ENCODE measurements around the gene SLC25A11. TPM values are rescaled to one million over a fixed set of nuclear protein-coding genes. Genes with fewer than 3 reads are reported as not detected.

The SLC25A11 gene
- polyA plus RNA-seq (2013, experiment 1 of 2; ENCODE audit: insufficient read length): 71.1 TPM
- polyA plus RNA-seq (2013, experiment 2 of 2; ENCODE audit: insufficient read length): 54.1 TPM

- peak; percentile 100 for DNase-seq
Measured at GRCh38 chr17:4939796-4940554, at the start of gene SLC25A11, which contains the start of gene RNF167. Gene SLC25A11 (minus strand): TSS chr17:4940046. CDS start chr17:4939910, 136 bp downstream. Gene RNF167 (plus strand): TSS chr17:4940268. CDS start chr17:4940910, 642 bp downstream.

- DNase-seq: peak; percentile 42
Measured at GRCh38 chr17:4987767-4988567, 48.1 kb upstream of the SLC25A11 start.

DNA sequence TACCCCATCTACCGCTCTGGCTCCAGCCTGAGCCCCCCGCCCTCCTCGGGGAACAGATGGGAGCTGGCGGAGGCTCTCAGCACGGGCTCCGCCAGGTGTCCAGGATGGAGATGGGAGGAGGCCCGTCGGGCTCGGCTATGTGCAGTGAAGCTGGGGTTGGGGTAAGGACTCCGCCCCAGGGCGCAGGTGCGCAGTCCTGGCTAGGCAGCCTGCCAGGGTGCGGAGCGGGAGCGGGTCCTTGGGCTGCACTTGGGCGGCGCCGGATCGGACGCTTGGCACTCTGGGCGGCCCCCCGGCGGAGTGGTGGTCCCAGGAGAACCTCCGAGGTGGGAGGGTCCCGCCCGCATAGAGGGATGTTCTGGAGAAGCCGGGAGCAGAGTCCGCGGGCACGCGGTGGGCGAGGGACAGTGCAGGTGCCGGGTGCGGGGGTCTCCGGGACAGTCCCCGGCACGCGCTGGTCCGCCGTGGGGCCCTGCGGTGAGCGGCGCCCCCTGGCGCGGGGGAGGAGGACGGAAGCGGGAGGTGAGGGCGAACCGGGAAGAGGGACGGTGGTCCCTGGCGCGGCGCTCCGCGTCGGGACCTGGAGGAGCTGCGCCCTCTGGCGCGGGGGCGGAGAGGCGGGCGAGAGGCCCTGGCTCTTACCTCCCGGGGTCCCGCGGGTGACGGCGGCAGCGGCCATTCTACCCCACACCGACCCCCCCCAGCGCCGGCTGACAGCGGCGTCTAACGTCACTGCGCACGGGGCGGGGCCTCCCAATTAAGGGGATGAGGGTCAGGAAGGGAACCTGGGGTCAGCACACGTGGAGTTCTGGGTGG, 47.3 kb upstream of the SLC25A11 start, which contains the start of gene CAMTA2:
TSS of gene CAMTA2 (minus strand) at position 725 of the 816 bp plus-strand sequence. CDS start 1,453 bp downstream, outside the sequence.
- DNase-seq: peak; percentile 84

DNA sequence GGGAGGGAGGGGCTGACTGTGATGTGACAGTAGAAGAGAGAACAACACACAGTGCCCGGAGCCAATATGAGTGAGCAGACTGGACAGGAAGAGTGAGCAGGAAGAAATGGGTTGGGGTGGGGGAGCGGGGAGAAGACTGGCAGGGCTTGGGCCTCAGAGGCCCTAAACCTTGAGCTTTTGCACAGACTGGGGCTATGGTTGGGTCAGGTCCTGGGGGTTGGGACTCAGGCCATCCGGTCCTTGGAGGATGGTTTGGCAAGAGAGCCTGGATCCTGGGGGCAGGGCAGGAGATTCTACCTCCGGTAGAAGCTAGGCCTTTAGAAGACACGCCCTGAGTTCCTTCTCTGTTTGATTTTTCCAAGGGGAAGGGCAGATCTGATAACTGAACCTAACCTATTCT, 46.6 kb upstream of the SLC25A11 start:
- DNase-seq: peak; percentile 19

GRCh38 chr17:4982305-4982704, 42.5 kb upstream of the SLC25A11 start:
- no peak for DNase-seq

DNA sequence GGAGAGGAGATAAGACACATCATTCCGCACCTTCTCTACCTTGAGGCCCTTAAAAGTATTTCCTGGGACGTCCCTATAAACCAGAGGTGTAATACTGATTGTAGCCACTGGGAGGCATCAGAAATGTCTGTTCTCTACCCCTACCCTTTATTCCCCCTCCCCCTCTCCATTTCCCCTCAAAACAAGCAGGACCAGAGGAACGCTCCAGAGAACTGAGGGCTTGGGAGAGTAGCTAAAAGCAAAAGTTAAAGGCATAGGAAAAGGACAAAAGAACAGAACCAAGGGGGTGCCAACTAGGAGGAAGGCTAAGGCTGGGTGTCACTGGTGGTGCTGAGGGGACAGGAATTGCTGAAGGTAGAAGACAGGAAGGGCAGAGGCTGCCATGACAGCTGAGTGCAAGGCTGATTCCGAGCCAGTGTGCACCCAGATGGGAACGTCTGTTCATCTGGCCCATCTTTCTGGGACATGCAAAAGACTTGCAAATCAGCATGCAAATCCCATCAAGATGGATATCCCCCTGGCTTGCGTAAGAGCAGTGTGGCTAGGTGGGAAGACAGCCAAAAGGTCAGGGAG, 40.9 kb upstream of the SLC25A11 start:
- peak; percentile 65 for DNase-seq

DNA sequence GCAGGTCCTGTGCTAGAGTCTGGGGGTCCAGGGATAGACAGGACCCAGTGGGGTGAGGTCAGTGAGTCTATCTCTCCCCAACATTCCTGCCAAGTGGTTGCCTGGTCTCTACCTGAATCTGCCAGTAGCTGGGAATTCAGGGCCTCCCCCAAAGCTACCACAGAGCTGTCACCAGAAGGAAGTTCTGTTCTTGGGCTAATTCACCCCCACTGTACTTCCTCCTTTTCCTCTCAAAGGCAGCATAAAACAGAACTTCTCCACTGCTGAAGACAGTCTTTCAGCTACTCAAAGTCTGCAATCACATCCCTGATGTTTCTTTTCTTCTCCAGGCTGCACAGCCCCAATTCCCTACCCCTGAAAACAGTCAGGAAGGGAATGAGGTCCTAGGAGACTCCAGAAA, 38.9 kb upstream of the SLC25A11 start:
- no peak for DNase-seq

DNA sequence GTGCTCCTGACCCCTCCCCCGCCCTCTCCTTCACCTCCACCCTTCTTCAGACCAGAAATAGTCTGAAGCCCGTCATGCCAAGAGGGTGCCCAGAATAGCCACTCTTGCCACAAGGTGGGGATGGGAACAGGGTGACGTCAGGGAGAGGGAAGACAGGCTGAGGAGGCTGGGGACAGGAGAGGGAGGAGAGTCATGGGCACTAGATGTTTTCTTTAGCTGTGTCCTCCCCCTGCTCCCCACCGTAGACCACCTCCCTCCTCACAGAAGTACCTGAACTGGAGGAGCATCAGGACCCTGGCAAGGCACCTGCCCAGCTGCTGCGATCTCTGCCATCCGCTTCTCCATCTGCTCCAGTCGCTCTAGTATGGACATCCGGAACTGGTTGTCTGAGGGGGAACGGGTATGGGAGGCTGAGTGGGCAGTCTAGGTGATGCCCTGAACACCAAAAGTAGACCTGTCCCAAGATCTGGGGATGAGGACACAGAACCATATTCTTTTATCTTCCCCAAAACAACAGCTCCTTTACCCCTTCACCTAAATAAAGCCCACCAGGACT, 34.3 kb upstream of the SLC25A11 start:
- no peak for DNase-seq

DNA sequence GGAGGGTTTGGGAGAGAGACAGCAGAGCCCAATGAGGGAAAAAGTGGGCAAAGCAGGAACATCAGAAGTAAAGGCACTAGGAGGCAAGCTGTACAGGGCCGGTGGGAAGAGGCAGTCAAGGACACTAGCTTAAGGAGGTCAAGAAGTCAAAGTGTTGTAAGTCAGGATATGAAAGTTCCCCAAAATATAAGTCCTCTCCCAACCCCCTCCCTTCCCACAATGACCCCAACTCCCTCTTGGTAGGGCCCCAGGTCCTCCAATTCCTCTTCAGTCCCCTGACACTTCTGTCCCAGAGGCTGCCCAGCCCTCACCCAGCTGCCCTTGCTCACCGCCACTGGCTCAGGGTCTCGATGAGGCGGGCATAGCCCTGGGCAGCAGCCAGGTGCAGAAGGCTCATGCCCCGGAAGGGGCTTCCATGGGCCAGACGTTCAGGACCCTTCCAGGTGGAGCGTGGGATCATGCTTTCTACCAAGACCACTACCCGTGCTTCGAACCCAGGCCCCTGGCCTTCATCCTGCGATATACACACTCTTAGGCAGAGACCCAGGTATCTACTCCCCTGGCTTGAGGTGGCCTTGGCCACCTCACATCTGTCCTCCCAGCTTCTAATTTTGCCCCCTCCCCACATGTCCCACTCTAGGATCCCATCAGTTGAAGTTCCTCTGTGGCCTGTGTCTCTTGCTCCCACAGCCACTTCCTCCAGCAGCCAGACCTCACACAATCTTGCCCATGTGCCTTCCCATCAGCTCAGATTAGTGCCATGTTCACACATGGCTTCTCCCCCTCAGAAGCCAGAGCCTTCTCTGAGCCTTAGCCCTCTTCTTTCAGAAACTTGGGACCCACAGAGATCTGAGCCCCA, 33.6 kb upstream of the SLC25A11 start:
- DNase-seq: no peak

DNA sequence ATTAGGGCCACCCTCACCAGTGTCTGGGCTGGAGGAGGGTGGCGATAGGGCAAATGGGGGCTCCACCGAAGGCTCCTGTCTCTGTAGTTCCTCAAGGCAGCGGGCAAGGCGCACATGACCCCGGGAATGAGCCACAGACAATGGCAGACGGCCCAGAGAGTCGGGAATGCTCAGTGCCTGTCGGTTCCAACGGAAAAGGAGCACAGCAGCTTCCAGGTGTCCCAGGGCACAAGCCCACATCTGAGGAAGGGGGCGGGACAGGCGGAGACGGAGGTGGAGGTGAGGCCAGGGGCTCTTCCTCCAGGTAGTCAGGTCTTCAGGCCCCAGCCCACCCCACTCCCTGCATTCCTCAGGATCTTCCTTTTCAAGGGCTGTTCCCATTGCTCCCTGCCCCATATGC, 32.9 kb upstream of the SLC25A11 start:
- DNase-seq: no peak

DNA sequence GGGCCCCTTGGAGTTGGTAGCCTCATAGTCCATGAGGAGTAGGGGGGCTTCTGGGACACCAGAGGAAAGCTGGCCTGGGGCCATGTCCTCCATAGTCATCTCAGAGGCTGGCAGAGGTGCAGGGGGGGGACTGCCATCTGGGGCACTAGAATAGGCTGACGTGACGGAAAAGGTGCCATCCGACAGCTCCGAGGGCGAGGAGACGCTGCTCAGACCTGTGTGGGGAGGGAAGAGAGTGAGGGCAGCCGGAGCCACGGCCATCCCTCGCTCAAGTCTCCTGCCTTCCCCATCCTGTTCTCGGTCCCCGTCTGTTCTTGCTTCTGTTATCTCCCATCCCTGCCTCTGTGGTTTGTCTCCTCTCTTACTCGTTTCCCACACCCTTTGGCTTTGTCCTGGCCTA, 32.5 kb upstream of the SLC25A11 start:
- DNase-seq: no peak

- no peak for DNase-seq
Measured at GRCh38 chr17:4971826-4972225, 32.0 kb upstream of the SLC25A11 start.

DNA sequence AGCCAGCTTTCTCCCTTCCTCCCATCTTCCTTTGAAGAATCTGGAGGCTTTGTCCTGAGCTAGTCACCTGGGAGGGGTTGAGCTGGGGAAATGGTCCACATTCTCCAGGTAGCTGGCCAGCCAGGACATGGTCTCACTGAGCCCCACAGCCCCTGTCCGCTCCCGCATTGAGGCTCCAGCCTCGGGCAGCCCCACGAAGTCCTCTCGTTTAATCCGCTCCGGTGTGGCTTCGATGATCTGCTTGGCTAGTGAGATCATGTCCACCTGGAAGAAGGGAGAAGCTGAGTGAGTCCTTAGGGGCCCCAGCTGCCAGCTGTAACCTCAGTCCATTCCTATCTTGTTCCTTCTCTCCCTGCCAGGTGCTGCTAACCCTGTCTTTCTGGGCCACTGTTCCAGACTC, 30.4 kb upstream of the SLC25A11 start:
- DNase-seq: no peak

DNA sequence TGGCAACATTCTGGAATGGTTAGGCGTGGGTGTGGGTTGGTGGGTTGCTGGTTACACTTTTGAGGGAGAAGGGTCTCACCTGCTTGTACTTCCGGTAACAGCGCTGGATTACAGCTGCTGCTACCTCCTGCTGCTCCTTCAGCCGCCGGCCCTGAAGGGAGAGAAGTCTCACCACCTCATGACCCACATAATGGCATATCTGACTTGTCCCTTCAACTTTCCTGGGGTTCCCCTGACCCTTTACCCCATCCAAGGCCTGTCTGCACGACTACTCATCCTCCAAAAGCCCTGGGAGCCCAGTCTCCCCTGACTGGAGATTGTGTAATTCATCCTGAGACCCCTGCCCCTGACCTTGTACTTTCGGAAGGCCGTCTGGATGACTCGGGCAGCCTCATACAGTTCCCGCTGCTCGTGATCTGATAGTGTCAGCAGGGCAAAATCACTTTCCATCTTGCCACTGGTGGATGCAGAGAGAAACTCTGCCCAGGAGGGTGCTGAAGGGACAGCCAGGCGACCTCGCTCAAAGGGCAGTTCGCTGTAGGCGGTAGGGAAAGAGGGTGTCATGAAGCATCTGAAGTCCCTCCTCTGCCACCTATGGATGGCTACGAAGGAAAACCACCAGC, 29.8 kb upstream of the SLC25A11 start:
- DNase-seq: peak; percentile 31

DNA sequence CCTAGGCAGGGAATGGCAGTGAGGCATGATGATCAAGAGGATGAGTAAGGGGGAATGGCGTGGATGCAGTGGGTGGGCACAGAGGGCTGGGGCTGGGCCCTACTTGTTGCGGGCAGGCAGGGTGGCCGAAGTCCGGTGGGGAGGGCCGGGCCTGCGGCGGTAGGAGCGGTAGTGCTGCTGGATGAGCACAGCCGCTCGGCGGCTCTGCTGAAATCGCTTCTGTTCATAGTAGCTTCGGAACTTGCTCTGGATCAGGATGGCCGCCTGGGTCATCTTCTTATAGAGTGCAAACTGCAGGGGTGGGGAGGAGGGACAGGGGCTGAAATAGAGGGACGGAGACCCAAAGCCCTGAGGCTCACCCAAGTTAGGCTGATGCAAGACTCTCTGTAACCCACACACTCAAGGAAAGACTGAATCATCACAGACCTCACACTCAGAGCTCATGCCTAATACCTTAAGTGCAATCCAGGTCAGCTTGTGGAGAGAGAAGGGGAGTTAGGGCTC, 29.3 kb upstream of the SLC25A11 start:
- DNase-seq: peak; percentile 95

GRCh38 chr17:4968486-4969046, 28.7 kb upstream of the SLC25A11 start:
- peak; percentile 27 for DNase-seq

DNA sequence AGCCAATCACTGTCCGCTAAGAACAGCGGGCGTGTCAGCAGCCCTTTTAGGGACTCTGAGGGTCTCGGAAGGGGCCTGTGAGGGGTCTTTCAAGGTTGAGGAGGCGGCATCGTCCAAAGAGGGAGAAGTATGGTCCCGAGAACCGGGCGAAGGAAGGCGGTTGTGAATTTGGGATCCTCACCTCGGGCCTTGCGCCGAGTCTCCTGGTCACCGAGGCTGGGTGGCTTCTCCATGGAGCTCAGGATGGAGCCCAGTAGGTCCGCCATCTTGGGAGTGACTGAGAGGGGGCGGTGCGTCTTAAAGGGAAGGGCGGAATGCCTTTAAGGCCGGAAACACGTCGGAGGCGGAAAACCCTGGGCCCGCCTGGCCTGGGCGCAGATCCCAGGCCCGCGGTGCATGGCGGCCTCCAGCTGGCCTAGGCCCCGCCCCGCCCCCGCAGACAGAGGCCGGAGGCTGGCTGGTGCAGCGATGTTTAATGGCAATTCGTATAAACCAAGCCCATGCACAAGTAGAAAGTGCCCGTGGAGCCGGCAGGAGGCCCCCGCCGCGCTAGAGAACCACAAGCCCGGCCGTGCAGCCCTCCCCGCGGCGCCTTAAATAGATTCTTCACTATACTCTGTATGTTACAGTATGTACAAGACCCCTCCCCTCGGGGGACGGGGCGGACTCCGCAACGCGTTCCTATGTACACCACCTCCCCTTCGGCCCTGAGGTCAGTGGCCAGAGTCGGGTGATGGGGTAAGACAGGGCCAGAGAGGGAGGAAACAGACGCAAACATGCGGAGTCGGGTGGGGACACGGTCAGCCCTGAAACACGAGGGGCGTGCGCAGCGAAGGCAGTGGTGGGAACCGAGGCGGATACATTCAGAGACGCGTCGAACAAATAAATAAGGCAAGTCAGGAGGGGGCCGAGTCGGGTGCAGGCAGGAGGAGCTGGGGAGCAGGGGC, 28.0 kb upstream of the SLC25A11 start, which contains the start of gene SPAG7:
TSS of gene SPAG7 (minus strand) at position 279 of the 947 bp plus-strand sequence. CDS start at position 266, 13 bp downstream.
- DNase-seq: peak; percentile 94

- DNase-seq: peak; percentile 100
Measured at GRCh38 chr17:4966844-4967538, 27.1 kb upstream of the SLC25A11 start.
